GM12878 (cell line): ENCODE measurements around the gene EDN3. TPM values are rescaled to one million over a fixed set of nuclear protein-coding genes. Genes with fewer than 3 reads are reported as not detected.

Source experiments
- ATAC-seq: fragments of 200-7000 bp; cut with Tn5 transposase; 3 replicates; pipeline ENCODE4 v1.9.1; 2020; ENCODE audit warnings: mild to moderate bottlenecking, moderate library complexity
- BruUV-seq: library from RNA; stranded (reverse); fragments of 400-500 nt; replicated peaks from 2 replicates; lab custom pipeline; 2021; lab: Mats Ljungman, UMichigan
- CTCF ChIA-PET: fragments of 300-600 bp; sonication (Branson Sonifier 250); formaldehyde crosslinking; extraction: SDS; loops from one replicate; lab custom pipeline; 2021; ENCODE audit warnings: inconsistent platforms; lab: Yijun Ruan, JAX
- POLR2A ChIA-PET: fragments of 350-600 bp; formaldehyde crosslinking; extraction: SDS; loops from one replicate; lab custom pipeline; 2021; ENCODE audit warnings: inconsistent platforms; lab: Charles Lee
- RAD21 ChIA-PET: fragments of 300-600 bp; sonication (Branson Sonifier 250); formaldehyde crosslinking; loops from one replicate; lab custom pipeline; 2023; ENCODE audit warnings: antibody characterized with exemption; ENCODE audit not compliant: unreplicated experiment; lab: Charles Lee
- SMC1A ChIA-PET: fragments of 300-600 bp; sonication (Branson Sonifier 250); formaldehyde crosslinking; loops from one replicate; lab custom pipeline; 2023; ENCODE audit not compliant: unreplicated experiment, uncharacterized antibody; lab: Charles Lee
- DNase-seq: peaks from one replicate; pipeline ENCODE4 v3.0.0-alpha.2; 2011; ENCODE audit warnings: low read depth, low spot score
- FAIRE-seq: peaks from 3 replicates; lab custom pipeline; 2011; peaks lifted over from hg19 to GRCh38; lab: Jason Lieb, UNC
- H2AFZ ChIP-seq: 2 replicates; pipeline ENCODE4 v1.6.0; 2011; ENCODE audit warnings: low read depth, low read length, control low read depth; ENCODE audit not compliant: control insufficient read depth
- H3K27ac ChIP-seq: 2 replicates; pipeline ENCODE4 v1.5.1; 2011; ENCODE audit warnings: control low read depth; ENCODE audit not compliant: control insufficient read depth, insufficient read depth
- H3K27me3 ChIP-seq, 2 experiments: replicated peaks in 1 of 2; 2 replicates each; pipeline versions ENCODE4 v1.6.0 to v1.6.1; 2011; ENCODE audit warnings: low read length in 1 of 2; ENCODE audit not compliant: control insufficient read depth in 2 of 2, insufficient read depth in 2 of 2
- H3K36me3 ChIP-seq, 2 experiments: 2 replicates each; pipeline ENCODE4 v1.5.1; 2011; ENCODE audit warnings: low read length in 1 of 2; ENCODE audit not compliant: control insufficient read depth in 2 of 2, insufficient read depth in 2 of 2
- H3K4me1 ChIP-seq: 2 replicates; pipeline ENCODE4 v1.6.1; 2011; ENCODE audit warnings: mild to moderate bottlenecking, low read length, moderate library complexity, mixed read lengths; ENCODE audit not compliant: control insufficient read depth, insufficient read depth
- H3K4me2 ChIP-seq: 2 replicates; pipeline ENCODE4 v1.6.0; 2011; ENCODE audit warnings: control low read depth; ENCODE audit not compliant: control insufficient read depth, insufficient read depth
- H3K4me3 ChIP-seq: fragments of 200-600 bp; sonication (generic); 2 replicates; pipeline ENCODE4 v1.5.1; 2016
- H3K79me2 ChIP-seq: 2 replicates; pipeline ENCODE4 v1.6.0; 2011; ENCODE audit warnings: low read length; ENCODE audit not compliant: control insufficient read depth, insufficient read depth
- H3K9ac ChIP-seq: 2 replicates; pipeline ENCODE4 v1.8.0; 2011; ENCODE audit warnings: low read length, control low read depth, mixed read lengths; ENCODE audit not compliant: control insufficient read depth, insufficient read depth
- H3K9me3 ChIP-seq: replicated peaks from 3 replicates; pipeline ENCODE4 v1.5.1; 2011; ENCODE audit warnings: mild to moderate bottlenecking, low read length; ENCODE audit not compliant: control insufficient read depth, insufficient read depth
- H4K20me1 ChIP-seq: 2 replicates; pipeline ENCODE4 v1.6.0; 2011; ENCODE audit not compliant: control insufficient read depth, insufficient read depth
- BMI1 ChIP-seq: fragments of 450-650 bp; IDR thresholded peaks from 2 replicates; pipeline ENCODE4 v1.6.1; 2016; ENCODE audit warnings: mild to moderate bottlenecking, moderate library complexity, borderline replicate concordance
- CHD1 ChIP-seq: IDR thresholded peaks from 2 replicates; pipeline ENCODE4 v1.6.1; 2012; ENCODE audit warnings: low read depth, low read length, improper control_type of control experiment
- CHD2 ChIP-seq: IDR thresholded peaks from 2 replicates; pipeline ENCODE4 v1.6.1; 2011; ENCODE audit warnings: low read depth, low read length, improper control_type of control experiment, borderline replicate concordance
- EED ChIP-seq: sonication (generic); IDR thresholded peaks from 2 replicates; pipeline ENCODE4 v1.6.1; 2016; ENCODE audit warnings: antibody characterized with exemption, low read depth
- FOS ChIP-seq: IDR thresholded peaks from 3 replicates; pipeline ENCODE4 v1.6.1; 2011; ENCODE audit warnings: borderline replicate concordance; ENCODE audit not compliant: insufficient read length; ENCODE audit errors: extremely low read depth
- FOXM1 ChIP-seq: IDR thresholded peaks from 2 replicates; pipeline ENCODE4 v1.6.1; 2012; ENCODE audit warnings: low read depth, mild to moderate bottlenecking, inconsistent platforms, low read length, moderate library complexity
- HDGF ChIP-seq: fragments of 450-650 bp; IDR thresholded peaks from 2 replicates; pipeline ENCODE4 v1.6.1; 2016; ENCODE audit warnings: antibody characterized with exemption
- IKZF2 ChIP-seq, 2 experiments: fragments of 450-650 bp; IDR thresholded peaks; 2 replicates each; pipeline ENCODE4 v1.6.1; 2017; ENCODE audit warnings: mild to moderate bottlenecking in 2 of 2, moderate library complexity in 2 of 2
- KAT2A ChIP-seq: conservative IDR thresholded peaks from 2 replicates; pipeline ENCODE4 v1.6.1; 2011; ENCODE audit warnings: low read depth, low read length; ENCODE audit not compliant: control insufficient read depth
- KLF5 ChIP-seq: fragments of 450-650 bp; IDR thresholded peaks from 2 replicates; pipeline ENCODE4 v1.6.1; 2014; ENCODE audit warnings: mild to moderate bottlenecking; ENCODE audit not compliant: partially characterized antibody
- MTA2 ChIP-seq: fragments of 450-650 bp; IDR thresholded peaks from 2 replicates; pipeline ENCODE4 v1.6.1; 2016; ENCODE audit warnings: low read depth, mild to moderate bottlenecking, moderate library complexity
- NR2C2 ChIP-seq: IDR thresholded peaks from 2 replicates; pipeline ENCODE4 v1.6.1; 2011; ENCODE audit warnings: borderline replicate concordance, low read depth; ENCODE audit not compliant: control insufficient read depth, insufficient read length
- RAD51 ChIP-seq: fragments of 450-650 bp; IDR thresholded peaks from 2 replicates; pipeline ENCODE4 v1.6.1; 2016; ENCODE audit warnings: moderate library complexity, mild to moderate bottlenecking, inconsistent platforms
- SUZ12 ChIP-seq: fragments of 200-600 bp; sonication (generic); IDR thresholded peaks from one replicate; pipeline ENCODE4 v1.6.1; 2018; ENCODE audit warnings: antibody characterized with exemption, mild to moderate bottlenecking; ENCODE audit not compliant: unreplicated experiment
- ZBTB4 ChIP-seq: fragments of 450-650 bp; formaldehyde crosslinking; IDR thresholded peaks from 2 replicates; pipeline ENCODE4 v1.4.0; 2022; ENCODE audit warnings: mild to moderate bottlenecking, moderate library complexity
- WGBS: methylation state at CpG from one replicate; pipeline ENCODE4 v1.1.6; 2016; ENCODE audit warnings: low lambda C conversion rate; ENCODE audit not compliant: insufficient replicate concordance, insufficient coverage; ENCODE audit errors: missing lambda C conversion rate; 5-methylcytosine and 5-hydroxymethylcytosine counted together
- in situ Hi-C: fragments of 300-500 bp; cut with MboI; formaldehyde crosslinking; loops from 9 replicates; pipeline ENCODE4 v1.14.3; 2018; ENCODE audit warnings: mixed read lengths
- intact Hi-C: fragments of 100-400 bp; cut with micrococcal nuclease; formaldehyde crosslinking; loops from one replicate; pipeline ENCODE4 v1.14.2; 2022; ENCODE audit not compliant: unreplicated experiment
- polyA plus RNA-seq, 11 experiments: library from polyadenylated mRNA; depleted of rRNA in 4 of 11; unstranded in 6 of 11; stranded (reverse) in 5 of 11; fragments of >200 nt; fragmentation: Nextera tagmentation in 4 of 11; fragmentation: Illumina TruSeq in 1 of 11; extraction: Ambion mirVana in 4 of 11; extraction: Trizol in 1 of 11; gene quantifications; 1 replicate in 1 of 11; 2 replicates in 10 of 11; pipeline versions ENCODE4 v1.2.1 to v1.2.3, GENCODE V29; 2011 to 2016; ENCODE audit warnings: inconsistent platforms in 2 of 11, missing spikeins in 2 of 11, low read depth in 1 of 11
- total RNA-seq, 4 experiments: library from RNA; depleted of rRNA in 3 of 4; stranded (reverse); fragments of >200 nt in 3 of 4; fragmentation: Illumina TruSeq in 1 of 4; extraction: Trizol in 1 of 4; gene quantifications; 2 replicates each; pipeline versions ENCODE4 v1.2.1 to v1.2.3, GENCODE V29; 2013 to 2021
- TF ChIP-seq, protein P1 (sequence below): IDR thresholded peaks from 2 replicates; pipeline ENCODE4 v1.6.1; 2012; ENCODE audit warnings: low read depth, low read length, improper control_type of control experiment
- TF ChIP-seq, protein P2 (sequence below): fragments of 450-650 bp; IDR thresholded peaks from 2 replicates; pipeline ENCODE4 v1.6.1; 2017; ENCODE audit warnings: mild to moderate bottlenecking, low read depth, inconsistent platforms; ENCODE audit not compliant: poor library complexity, severe bottlenecking
- TF ChIP-seq, protein P3 (sequence below): IDR thresholded peaks from 2 replicates; pipeline ENCODE4 v1.6.1; 2011; ENCODE audit warnings: low read depth, low read length, improper control_type of control experiment, borderline replicate concordance

EDN3 gene
- total and polyA plus RNA-seq, 10 of the 15 experiments (the other 5 are each of a cell fraction or from before 2014, with no cell fraction given): not detected

DNA sequence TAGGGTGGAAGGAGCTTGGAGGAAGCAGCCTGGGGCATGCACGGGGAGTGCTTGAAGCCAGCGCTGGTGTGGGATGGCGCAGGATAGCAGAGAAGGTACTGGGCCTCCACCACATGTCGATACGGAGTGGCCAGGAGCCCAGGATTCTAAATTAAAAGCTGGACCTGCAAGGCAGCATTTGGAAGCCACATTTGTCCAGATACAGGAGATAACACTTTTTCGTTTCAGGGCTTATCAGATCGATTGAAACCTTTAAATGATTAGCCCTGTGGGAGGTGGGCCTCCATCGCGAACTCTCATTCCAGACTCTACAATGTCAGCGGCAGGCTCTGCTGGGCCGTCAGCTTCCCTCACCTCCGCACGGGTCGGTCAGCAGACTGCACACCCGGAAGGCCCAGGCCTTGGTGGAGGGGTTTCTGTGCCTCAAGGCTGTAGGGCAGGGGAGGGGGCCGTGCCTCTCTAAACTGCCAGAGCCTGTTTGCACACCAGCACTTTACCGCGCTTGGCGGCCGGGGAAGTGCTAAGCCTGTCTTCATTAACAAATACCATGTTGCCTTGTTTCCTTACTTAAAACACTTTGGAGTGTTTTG is 17.9 kb downstream of the EDN3 start:
- intact Hi-C loops (no loop called here), in situ Hi-C loops (no loop called here)
- CTCF ChIA-PET: no interaction called here
- Histone ChIP-seq H3K79me2 (no peaks in the 10 kb centered on the region), H2AFZ (no peak overlapping the region), H3K9ac (no peak overlapping the region), H3K4me3 (no peak overlapping the region), H3K9me3 (no peaks in the 10 kb centered on the region), H4K20me1 (no peaks in the 10 kb centered on the region), H3K27me3 (peaks cover 4% of the 10 kb centered on the region in 2 experiments; a peak in 3 of 4 replicates), H3K27ac (no peak overlapping the region), H3K4me2 (no peak overlapping the region), H3K4me1 (no peaks in the 10 kb centered on the region), H3K36me3 (no peaks in the 10 kb centered on the region)
- no TSS peak for BruUV-seq
- SMC1A ChIA-PET: no interaction called here
- DNase-seq (no peak), ATAC-seq (no peak), FAIRE-seq (no peak)
- POLR2A ChIA-PET: no interaction called here
- RAD21 ChIA-PET: no interaction called here
- WGBS: 68% methylated on average over 20 of the region's 20 CpGs
- TF ChIP-seq EED (no peak), MTA2 (no peak), RAD51 (no peak), NR2C2 (no peak), KAT2A (no peak), CHD2 (no peak), FOXM1 (no peak), BMI1 (no peak), HDGF (no peak), FOS (no peak), SUZ12 (no peak), CHD1 (no peak), KLF5 (no peak), IKZF2 (IDR thresholded peaks at IDR 0.05) (no peak), ZBTB4 (CRISPR knock-in tag) (no peak)
- TF ChIP-seq, protein P1, sequence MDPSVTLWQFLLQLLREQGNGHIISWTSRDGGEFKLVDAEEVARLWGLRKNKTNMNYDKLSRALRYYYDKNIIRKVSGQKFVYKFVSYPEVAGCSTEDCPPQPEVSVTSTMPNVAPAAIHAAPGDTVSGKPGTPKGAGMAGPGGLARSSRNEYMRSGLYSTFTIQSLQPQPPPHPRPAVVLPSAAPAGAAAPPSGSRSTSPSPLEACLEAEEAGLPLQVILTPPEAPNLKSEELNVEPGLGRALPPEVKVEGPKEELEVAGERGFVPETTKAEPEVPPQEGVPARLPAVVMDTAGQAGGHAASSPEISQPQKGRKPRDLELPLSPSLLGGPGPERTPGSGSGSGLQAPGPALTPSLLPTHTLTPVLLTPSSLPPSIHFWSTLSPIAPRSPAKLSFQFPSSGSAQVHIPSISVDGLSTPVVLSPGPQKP: no peak
- TF ChIP-seq, protein P2, sequence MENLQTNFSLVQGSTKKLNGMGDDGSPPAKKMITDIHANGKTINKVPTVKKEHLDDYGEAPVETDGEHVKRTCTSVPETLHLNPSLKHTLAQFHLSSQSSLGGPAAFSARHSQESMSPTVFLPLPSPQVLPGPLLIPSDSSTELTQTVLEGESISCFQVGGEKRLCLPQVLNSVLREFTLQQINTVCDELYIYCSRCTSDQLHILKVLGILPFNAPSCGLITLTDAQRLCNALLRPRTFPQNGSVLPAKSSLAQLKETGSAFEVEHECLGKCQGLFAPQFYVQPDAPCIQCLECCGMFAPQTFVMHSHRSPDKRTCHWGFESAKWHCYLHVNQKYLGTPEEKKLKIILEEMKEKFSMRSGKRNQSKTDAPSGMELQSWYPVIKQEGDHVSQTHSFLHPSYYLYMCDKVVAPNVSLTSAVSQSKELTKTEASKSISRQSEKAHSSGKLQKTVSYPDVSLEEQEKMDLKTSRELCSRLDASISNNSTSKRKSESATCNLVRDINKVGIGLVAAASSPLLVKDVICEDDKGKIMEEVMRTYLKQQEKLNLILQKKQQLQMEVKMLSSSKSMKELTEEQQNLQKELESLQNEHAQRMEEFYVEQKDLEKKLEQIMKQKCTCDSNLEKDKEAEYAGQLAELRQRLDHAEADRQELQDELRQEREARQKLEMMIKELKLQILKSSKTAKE: no peak
- TF ChIP-seq, protein P3, sequence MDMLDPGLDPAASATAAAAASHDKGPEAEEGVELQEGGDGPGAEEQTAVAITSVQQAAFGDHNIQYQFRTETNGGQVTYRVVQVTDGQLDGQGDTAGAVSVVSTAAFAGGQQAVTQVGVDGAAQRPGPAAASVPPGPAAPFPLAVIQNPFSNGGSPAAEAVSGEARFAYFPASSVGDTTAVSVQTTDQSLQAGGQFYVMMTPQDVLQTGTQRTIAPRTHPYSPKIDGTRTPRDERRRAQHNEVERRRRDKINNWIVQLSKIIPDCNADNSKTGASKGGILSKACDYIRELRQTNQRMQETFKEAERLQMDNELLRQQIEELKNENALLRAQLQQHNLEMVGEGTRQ: no peak
